ENCODE data around the gene GNG7.

- TF ChIP-seq CTCF (IDR thresholded peaks at IDR 0.05) = no peak
- no peak for TF ChIP-seq POLR2A (IDR thresholded peaks at IDR 0.05)
Measured at GRCh38 chr19:2557093-2557440, 145.4 kb downstream of the GNG7 start.

All from right lobe of liver (tissue), 4 donors.